ENCODE data around the gene COL10A1. TPM values are rescaled to one million over a fixed set of nuclear protein-coding genes. Genes with fewer than 3 reads are reported as not detected.

Gene COL10A1
- total RNA-seq, 4 donors from 2014 or later = not detected

DNA sequence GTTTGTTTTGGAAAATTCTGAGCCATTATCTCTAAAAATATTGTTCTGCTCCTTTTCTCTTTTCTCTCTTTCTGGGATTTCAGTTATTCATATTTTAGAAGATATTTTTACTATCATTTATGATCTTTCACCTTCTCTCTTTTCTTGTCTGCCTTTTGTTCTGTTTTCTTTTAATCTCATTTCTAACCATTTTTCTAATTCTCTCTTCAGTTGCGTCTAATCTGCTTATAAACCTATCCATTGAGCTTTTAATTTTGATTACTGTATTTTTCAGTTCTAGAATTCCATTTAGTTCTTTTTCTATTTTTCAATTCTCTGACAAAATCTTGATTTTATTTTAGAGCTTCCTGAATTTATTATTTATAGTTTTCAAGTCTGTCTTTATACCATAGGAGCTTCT is 42.2 kb upstream of the COL10A1 start:
- no peaks in the 10 kb centered on the region for H3K27me3 ChIP-seq
- H3K9me3 ChIP-seq = no peaks in the 10 kb centered on the region
- TF ChIP-seq, protein P1, sequence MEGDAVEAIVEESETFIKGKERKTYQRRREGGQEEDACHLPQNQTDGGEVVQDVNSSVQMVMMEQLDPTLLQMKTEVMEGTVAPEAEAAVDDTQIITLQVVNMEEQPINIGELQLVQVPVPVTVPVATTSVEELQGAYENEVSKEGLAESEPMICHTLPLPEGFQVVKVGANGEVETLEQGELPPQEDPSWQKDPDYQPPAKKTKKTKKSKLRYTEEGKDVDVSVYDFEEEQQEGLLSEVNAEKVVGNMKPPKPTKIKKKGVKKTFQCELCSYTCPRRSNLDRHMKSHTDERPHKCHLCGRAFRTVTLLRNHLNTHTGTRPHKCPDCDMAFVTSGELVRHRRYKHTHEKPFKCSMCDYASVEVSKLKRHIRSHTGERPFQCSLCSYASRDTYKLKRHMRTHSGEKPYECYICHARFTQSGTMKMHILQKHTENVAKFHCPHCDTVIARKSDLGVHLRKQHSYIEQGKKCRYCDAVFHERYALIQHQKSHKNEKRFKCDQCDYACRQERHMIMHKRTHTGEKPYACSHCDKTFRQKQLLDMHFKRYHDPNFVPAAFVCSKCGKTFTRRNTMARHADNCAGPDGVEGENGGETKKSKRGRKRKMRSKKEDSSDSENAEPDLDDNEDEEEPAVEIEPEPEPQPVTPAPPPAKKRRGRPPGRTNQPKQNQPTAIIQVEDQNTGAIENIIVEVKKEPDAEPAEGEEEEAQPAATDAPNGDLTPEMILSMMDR (IDR thresholded peaks at IDR 0.05) = no peak
- no peak for TF ChIP-seq POLR2A (IDR thresholded peaks at IDR 0.05)
- H3K27ac ChIP-seq = no peak overlapping the region
- H3K4me1 ChIP-seq = no peaks in the 10 kb centered on the region
- DNase-seq = no peak
- no peak overlapping the region for H3K4me3 ChIP-seq
- no peaks in the 10 kb centered on the region for H3K36me3 ChIP-seq

DNA sequence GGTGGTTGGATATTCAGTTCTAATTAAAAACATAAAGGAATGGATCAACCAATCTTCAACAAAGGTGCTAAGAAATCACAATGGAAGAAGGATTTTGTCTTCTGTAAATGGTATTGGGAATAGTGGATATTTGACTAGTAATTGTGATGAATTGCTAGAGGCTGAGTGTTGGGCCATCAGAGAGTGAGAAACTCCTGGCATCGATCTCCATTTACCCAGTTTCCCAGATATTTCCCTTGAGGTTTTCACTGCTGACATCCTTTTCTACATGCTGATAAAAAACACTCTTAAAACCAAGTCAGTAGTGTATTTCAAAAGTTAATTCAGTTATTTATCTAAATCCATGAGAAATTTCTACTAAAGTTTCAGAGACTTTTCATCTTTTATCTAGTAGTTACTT is 40.4 kb upstream of the COL10A1 start:
- no peaks in the 10 kb centered on the region for H3K4me1 ChIP-seq
- H3K36me3 ChIP-seq = no peaks in the 10 kb centered on the region
- no peak overlapping the region for H3K27ac ChIP-seq
- H3K9me3 ChIP-seq = no peaks in the 10 kb centered on the region
- no peak for DNase-seq
- TF ChIP-seq, protein P1 (IDR thresholded peaks at IDR 0.05) = no peak
- TF ChIP-seq POLR2A (IDR thresholded peaks at IDR 0.05) = no peak
- H3K27me3 ChIP-seq = no peaks in the 10 kb centered on the region
- H3K4me3 ChIP-seq = no peak overlapping the region

DNA sequence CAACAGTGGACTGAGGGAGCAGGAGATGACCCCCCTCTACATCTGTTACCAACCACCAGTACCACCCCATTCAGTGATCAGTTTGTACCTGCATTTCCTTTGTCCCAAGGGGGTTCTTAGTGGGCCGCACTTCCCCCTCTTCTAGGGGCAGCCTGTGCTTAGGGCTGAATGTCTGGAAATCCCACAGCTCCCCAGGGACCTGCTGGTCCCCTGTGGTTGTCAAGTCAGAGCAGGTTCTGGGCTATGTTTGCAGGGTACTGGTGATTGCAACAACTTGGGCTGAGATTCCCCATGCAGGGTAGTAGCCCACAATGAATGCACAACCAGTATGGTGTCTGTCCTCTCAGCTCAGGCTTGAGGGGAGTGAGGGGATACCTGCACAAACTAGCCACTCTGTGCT is 39.7 kb upstream of the COL10A1 start:
- no peak overlapping the region for H3K27ac ChIP-seq
- H3K27me3 ChIP-seq = no peaks in the 10 kb centered on the region
- H3K4me3 ChIP-seq = no peak overlapping the region
- TF ChIP-seq, protein P1 (IDR thresholded peaks at IDR 0.05) = no peak
- TF ChIP-seq POLR2A (IDR thresholded peaks at IDR 0.05) = no peak
- no peaks in the 10 kb centered on the region for H3K9me3 ChIP-seq
- H3K4me1 ChIP-seq = no peaks in the 10 kb centered on the region
- no peaks in the 10 kb centered on the region for H3K36me3 ChIP-seq
- no peak for DNase-seq

DNA sequence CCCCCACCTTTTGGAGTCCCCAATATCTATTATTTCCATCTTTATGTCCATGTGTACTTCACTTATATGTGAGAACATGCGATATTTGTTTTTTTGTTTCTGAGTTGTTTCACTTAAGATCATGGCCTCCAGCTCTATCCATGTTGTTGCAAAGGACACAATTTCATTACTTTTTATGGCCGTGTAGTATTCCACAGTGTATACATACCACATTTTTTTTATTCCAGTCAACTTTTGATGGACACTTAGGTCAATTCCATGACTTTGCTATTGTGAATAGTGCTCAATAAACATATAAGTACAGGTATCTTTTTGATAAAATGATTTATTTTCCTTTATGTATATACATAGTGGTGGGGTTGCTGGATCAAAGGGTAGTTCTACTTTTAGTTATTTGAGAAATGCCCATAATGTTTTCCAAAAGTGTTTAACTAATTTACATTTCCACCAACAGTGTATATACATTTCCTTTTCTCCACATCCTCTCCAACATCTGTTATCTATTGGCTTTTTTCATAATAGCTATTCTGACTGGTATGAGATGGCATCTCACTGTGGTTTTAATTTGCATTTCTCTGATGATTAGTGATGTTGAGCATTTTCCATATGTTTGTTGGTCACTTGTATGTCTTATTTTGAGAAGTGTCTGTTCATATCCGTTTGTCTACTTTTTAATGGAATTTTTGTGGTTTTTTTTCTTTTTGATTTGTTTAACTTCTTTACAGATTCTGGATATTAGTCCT is 34.0 kb upstream of the COL10A1 start:
- no peaks in the 10 kb centered on the region for H3K36me3 ChIP-seq
- no peaks in the 10 kb centered on the region for H3K9me3 ChIP-seq
- H3K27ac ChIP-seq = no peak overlapping the region
- no peak for TF ChIP-seq POLR2A (IDR thresholded peaks at IDR 0.05)
- TF ChIP-seq, protein P1 (IDR thresholded peaks at IDR 0.05) = no peak
- DNase-seq = no peak
- no peaks in the 10 kb centered on the region for H3K4me1 ChIP-seq
- H3K27me3 ChIP-seq = no peaks in the 10 kb centered on the region
- no peak overlapping the region for H3K4me3 ChIP-seq

DNA sequence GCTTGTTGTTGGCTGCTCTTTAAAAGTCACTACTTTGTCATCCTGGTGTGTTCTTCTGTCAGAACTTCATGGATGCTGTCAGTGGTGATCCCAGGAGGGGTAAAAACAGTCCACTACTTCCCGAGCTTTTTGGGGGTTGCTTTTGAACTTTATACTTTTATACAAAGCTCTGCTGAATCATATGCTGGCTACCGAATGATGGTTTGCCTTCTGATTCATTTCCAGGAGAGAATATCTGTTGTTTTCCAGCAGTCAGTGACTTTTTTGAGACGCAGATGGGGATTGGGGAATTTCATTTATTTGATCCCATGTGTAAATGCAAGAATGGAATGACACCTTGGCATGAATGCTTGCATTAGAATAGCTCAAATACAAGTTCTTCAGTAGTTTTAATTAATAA is 32.7 kb upstream of the COL10A1 start:
- TF ChIP-seq, protein P1 (IDR thresholded peaks at IDR 0.05) = no peak
- no peak for TF ChIP-seq POLR2A (IDR thresholded peaks at IDR 0.05)
- no peak for DNase-seq

More for the DNA sequence above, 32.7 kb upstream of the COL10A1 start:
- Histone ChIP-seq H3K4me3 (no peak overlapping the region), H3K9me3 (no peaks in the 10 kb centered on the region), H3K27me3 (no peaks in the 10 kb centered on the region), H3K36me3 (no peaks in the 10 kb centered on the region), H3K4me1 (no peaks in the 10 kb centered on the region), H3K27ac (no peak overlapping the region)

Data from Peyer's patch (tissue), 4 donors.